GM19193 (cell line): ENCODE data around the gene LAD1.

Experiments
- POLR2A ChIP-seq: IDR thresholded peaks from 4 replicates; pipeline ENCODE4 v1.6.1; 2011; ENCODE audit not compliant: insufficient read depth, insufficient read length; ENCODE audit errors: extremely low read depth

Gene LAD1

GRCh38 chr1:201351617-201352016 is 47.5 kb downstream of the LAD1 start:
- TF ChIP-seq POLR2A, result no peak

- no peak for TF ChIP-seq POLR2A
These were observed 48.2 kb downstream of the LAD1 start for GRCh38 chr1:201350884-201351283.

- no peak for TF ChIP-seq POLR2A
These were observed 48.8 kb downstream of the LAD1 start for GRCh38 chr1:201350361-201350725.

GRCh38 chr1:201349092-201349491 is 50.0 kb downstream of the LAD1 start:
- TF ChIP-seq POLR2A, result no peak

- TF ChIP-seq POLR2A, result no peak
These were observed 50.9 kb downstream of the LAD1 start for GRCh38 chr1:201348211-201348566.

- no peak for TF ChIP-seq POLR2A
These were observed 51.5 kb downstream of the LAD1 start for GRCh38 chr1:201347498-201348210.

- no peak for TF ChIP-seq POLR2A
These were observed 52.1 kb downstream of the LAD1 start for GRCh38 chr1:201346987-201347386.

- no peak for TF ChIP-seq POLR2A
These were observed 52.7 kb downstream of the LAD1 start for GRCh38 chr1:201346337-201346939.

GRCh38 chr1:201345081-201345355 is 54.1 kb downstream of the LAD1 start:
- no peak for TF ChIP-seq POLR2A

GRCh38 chr1:201344206-201345080 is 54.7 kb downstream of the LAD1 start:
- TF ChIP-seq POLR2A, result no peak

GRCh38 chr1:201341377-201341776 is 57.7 kb downstream of the LAD1 start:
- no peak for TF ChIP-seq POLR2A

- TF ChIP-seq POLR2A, result no peak
These were observed 62.2 kb downstream of the LAD1 start for GRCh38 chr1:201336711-201337450.

GRCh38 chr1:201335901-201336300 is 63.2 kb downstream of the LAD1 start:
- TF ChIP-seq POLR2A, result no peak

GRCh38 chr1:201335174-201335870 is 63.8 kb downstream of the LAD1 start:
- no peak for TF ChIP-seq POLR2A

- TF ChIP-seq POLR2A, result no peak
These were observed 64.6 kb downstream of the LAD1 start for GRCh38 chr1:201334325-201335173.
